HL-60/S4 treated with phorbol 12-myristate 13-acetate at 8.2 ng/mL for 4 days and 3 days (cell line): ENCODE results near the gene PGLYRP2.

ENCODE experiments used
- in situ Hi-C: fragments of 300-500 bp; cut with MboI; formaldehyde crosslinking; loops from 2 replicates; pipeline ENCODE4 v1.15.0; 2022; ENCODE audit warnings: low sequenced_read_pairs

The PGLYRP2 gene

GRCh38 chr19:15427991-15428471 lies 51.3 kb downstream of the PGLYRP2 start:
- in situ Hi-C loops: no loop called here

- in situ Hi-C loops: no loop called here
These were observed 52.0 kb downstream of the PGLYRP2 start for GRCh38 chr19:15427350-15427700.

DNA sequence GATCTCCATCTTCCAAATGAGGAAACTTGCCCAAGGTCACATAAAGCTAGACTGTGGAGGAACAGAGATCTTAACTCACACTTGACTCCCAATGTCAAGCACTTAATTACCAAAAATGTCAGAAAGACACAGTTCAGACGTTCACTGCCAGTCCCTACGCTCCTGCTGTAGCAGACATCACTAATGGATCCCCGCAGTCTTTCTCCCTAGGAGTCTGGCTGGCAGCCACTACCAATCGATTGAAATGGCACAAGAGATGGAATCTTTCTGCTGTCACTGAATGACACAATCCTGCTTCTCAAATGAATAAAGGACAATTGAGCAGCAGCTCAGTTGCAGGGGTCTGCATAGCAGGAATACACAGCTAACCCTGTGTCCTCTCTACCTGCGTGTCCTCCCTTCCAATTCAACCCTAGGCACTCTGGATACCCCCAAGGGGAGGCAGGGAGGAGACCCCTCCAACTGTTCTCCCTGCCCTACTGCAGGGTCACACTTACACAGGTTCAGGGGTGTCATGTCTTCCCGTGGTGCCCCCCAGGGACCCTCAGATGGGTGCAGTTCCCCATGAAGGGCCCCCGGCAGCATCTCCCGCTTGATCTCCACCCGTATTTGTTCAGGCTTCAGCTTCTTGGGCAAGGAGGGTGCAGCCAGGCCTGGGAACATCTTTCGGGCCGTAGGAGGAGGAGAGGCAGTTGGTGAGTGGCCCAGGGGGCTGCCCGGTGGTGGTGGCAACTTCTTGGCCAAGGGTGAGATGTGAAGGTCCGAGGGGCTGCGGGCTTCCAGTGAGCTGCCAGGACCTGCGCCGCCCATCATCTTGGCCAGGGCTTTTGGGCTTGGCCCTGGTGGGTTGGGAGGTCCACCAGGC lies 52.6 kb downstream of the PGLYRP2 start:
- in situ Hi-C loops: no loop called here

DNA sequence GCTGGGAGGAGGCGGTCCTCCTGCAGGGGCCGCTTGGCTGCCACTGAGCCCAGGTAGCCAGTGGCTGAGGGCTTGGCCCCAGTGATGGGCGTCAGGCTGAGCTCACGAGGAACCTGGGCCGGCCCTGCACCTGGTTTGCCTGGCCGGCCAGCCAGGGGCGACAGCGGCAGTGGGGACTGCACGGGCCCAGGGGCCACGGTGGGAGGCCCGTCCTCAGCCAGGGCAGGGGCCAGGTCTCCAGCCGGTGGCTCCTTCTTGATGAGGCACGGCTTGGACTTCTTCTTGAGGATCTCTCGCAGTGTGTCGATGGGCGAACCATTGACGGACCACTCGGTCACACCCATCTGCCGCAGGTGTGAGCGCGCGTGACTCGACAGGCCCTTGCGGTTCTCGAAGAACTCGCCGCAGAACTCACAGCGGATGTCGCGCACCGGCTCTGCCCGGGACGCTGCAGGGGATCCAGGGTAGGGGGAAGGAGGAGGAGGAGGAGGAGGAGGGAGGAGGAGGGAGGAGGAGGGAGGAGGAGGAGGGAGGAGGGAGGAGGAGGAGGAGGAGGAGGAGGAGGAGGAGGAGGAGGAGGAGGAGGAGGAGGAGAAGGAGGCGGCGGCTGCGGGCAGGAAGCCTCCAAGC lies 53.9 kb downstream of the PGLYRP2 start:
- in situ Hi-C loops: no loop called here

DNA sequence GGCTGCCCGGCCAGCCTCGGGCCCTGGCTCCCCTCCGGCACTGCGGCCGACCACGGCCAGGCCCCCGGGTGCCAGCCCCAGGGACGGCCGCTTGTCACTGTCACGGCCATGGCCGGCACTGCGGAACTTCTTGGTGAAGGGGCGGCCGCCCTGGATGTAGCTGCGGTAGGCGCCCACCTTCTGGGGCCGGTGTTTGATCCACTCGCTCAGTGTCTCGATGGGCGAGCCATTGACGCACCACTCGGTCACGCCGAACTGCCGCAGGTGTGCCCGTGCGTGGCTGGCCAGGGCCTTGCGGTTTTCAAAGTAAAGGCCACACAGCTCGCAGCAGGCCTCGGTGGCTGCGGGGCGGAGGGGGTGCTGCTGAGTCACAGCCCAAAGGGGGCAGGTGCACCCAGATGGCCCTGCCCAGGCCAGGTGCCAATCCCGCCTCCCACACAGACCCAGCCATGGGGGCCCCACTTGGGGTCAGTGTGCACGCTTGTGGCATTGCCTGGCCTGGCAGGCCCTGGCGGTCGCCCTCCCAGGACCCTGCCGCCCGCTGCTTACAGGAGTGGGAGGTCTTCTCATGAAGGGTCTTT lies 54.5 kb downstream of the PGLYRP2 start:
- in situ Hi-C loops: no loop called here

GRCh38 chr19:15424121-15424520 lies 55.2 kb downstream of the PGLYRP2 start:
- in situ Hi-C loops: no loop called here

DNA sequence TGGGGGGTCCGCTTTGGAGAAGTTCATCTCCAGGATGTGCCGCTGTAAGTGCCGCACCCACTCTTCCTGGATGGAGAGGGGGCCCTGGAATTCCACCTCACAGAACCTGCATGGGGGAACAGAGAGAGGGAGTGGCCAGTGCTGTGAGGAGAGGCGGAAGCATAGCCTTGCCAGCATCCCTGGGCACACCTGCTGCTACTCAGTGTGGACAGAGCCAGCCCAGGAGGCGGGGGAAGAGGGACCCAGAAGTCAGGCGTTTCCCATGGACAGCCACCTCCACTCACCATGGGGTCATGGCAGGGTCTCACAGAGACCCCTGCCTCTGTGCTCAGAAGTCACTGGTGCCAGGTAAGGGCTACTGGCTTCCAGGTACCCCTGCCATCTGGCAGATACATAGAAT lies 56.2 kb downstream of the PGLYRP2 start:
- in situ Hi-C loops: no loop called here

DNA sequence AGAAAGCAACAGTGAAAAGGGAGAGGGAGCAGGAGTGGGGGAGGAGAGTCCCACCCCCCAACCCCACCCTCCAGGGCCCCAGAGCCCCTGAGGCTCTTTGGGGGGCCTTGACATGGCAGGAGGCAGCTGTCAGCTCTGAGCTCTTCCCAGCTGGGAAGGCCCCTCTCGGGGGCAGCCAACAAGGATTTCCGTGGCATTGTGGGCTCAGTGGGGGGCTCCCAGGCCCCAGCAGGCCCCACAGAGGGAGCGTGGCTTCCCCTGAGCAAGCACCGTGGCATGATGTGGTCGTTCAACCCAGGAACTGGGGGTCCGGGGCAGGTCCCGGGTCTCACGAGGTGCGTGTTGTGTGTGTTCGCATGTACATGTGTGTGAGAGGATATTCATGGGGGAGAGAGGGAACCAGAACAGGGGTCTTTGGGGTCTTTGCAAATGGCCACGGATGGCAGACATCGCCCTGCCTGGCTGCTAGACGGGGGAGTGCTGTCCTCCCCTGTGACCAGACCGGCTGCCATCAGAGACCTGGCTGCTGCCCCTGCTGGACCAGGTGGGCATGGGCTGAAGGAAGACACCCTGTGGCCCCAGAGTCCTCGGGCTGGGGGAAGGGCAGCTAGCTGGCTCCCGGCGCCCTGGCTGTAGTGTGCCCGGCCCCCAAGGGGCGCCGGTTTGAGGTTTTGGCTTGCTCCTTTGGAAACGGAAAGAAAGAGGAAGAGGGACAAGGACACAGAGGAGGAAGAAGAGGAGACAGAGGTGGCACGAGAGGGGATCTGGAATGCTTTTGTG lies 56.8 kb downstream of the PGLYRP2 start:
- in situ Hi-C loops: no loop called here

DNA sequence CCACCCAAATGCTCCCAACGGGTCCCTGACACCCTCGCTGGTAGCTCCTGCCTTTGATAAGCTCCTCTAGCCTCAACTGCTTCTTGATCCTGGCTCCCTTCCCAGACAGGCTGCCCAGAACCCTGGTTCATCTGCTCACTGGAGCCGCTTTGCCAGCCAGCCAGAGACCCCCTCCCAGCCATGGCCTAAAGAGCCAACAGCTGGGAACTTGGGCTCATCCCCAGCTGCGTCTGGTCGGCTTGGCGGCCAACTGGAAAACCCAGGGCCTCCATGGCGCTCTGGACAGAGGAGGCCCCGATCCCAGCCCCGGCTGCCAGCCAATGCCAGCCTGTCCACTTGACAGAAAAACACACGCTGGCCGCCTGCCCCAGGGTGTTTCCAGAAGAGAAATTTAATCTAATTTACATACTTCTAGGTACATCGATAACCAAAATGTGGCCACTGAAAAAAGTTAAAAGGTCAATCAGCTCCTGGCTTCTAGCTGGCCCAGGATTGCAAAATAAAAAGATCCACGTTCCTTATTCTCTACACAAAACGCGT lies 57.5 kb downstream of the PGLYRP2 start:
- in situ Hi-C loops: no loop called here

DNA sequence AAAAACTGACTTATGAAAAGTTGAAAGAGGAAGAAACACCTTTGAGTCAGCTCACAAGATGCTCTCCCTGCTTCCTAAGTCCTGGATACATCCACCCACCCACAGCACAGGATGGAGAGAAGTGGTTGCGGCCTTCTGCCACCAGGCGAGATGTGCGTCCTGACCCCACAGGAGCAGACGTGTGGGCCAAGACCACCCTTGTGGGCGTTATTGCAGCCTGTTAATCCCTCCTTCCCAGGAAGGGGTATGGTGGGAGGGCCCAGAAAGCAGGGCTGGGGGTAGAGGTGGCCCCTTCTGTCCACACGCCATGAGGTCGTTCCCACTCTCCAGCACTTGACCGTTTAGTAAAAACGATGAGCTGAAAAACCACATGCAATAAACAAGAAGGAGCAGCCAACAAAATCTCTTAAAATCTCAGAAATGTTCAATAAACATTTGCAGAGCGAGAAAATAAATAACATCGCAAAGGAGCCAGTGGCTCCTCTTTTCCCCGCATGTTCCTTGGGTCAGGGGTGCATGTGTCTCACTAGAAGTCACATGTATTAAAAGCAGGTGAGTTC lies 58.1 kb downstream of the PGLYRP2 start:
- in situ Hi-C loops: no loop called here

DNA sequence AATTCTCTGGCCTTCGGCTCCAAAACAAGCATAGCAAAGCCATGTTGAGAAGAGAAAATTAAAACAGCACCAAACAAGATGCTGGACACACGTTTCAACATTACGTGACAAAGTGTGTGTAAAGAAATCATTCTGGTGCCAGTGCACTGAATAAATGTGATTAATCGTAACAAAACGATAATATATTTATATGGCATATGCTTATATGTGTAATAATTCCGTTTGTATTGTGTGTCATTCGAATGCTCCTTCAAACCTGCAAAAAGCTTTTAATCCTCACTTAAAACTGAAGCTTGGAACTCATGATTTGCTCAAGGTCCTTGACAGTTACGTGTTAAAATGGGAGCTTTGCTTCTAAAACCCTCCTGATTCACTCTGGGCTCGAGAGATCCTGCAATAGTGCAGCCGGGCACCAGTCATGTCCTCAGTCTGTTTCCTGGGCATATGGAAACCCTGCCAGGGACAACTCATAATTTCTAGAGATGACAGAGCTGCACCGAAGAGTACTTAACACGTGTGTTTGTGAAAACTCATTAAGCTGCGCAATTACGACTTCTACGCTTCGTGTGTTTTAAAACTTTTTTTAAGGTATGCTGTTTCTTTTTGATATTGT lies 59.8 kb downstream of the PGLYRP2 start:
- in situ Hi-C loops: no loop called here
